IMR-90 (cell line): ENCODE data around the gene IZUMO4. TPM values are rescaled to one million over a fixed set of nuclear protein-coding genes. Genes with fewer than 3 reads are reported as not detected.

Source experiments
- ATAC-seq: fragments of 200-7000 bp; cut with Tn5 transposase; 2 replicates; pipeline ENCODE4 v1.9.1; 2020; ENCODE audit warnings: low read depth, mild to moderate bottlenecking, moderate library complexity
- BruUV-seq: library from RNA; stranded (reverse); fragments of 400-500 nt; replicated peaks from 2 replicates; lab custom pipeline; 2021; lab: Mats Ljungman, UMichigan
- CTCF ChIA-PET: fragments of 300-600 bp; formaldehyde crosslinking; extraction: SDS; loops from one replicate; lab custom pipeline; 2021; ENCODE audit warnings: antibody characterized with exemption; lab: Yijun Ruan, JAX
- POLR2A ChIA-PET: fragments of 300-600 bp; sonication (Branson Sonifier 250); formaldehyde crosslinking; loops from one replicate; lab custom pipeline; 2022; ENCODE audit warnings: antibody characterized with exemption; ENCODE audit not compliant: unreplicated experiment; lab: Charles Lee
- DNase-seq: peaks from one replicate; pipeline ENCODE4 v3.0.0; 2013
- H2AFZ ChIP-seq: replicated peaks from 2 replicates; pipeline ENCODE3; 2013; ENCODE audit warnings: low read length, mild to moderate bottlenecking; ENCODE audit not compliant: poor library complexity
- H2AK5ac ChIP-seq: 2 replicates; pipeline ENCODE4 v1.6.1; 2013; ENCODE audit warnings: low read depth, low read length, inconsistent platforms
- H2AK9ac ChIP-seq: replicated peaks from 2 replicates; pipeline ENCODE3; 2013; ENCODE audit warnings: mild to moderate bottlenecking, low read depth, low read length, moderate library complexity; ENCODE audit not compliant: poor library complexity
- H2BK120ac ChIP-seq: 2 replicates; pipeline ENCODE4 v1.6.1; 2013; ENCODE audit warnings: low read depth, low read length, inconsistent platforms
- H2BK15ac ChIP-seq: 3 replicates; pipeline ENCODE4 v1.6.1; 2013; ENCODE audit warnings: low read depth, low read length, inconsistent platforms
- H2BK20ac ChIP-seq: 2 replicates; pipeline ENCODE4 v1.6.1; 2013; ENCODE audit warnings: low read depth, mild to moderate bottlenecking, inconsistent platforms, low read length, moderate library complexity
- H2BK5ac ChIP-seq: 2 replicates; pipeline ENCODE4 v1.6.1; 2013; ENCODE audit warnings: mild to moderate bottlenecking, low read depth, low read length, inconsistent platforms; ENCODE audit not compliant: poor library complexity, severe bottlenecking
- H3K14ac ChIP-seq: replicated peaks from 2 replicates; pipeline ENCODE4 v1.6.1; 2013; ENCODE audit warnings: low read depth, low read length, inconsistent platforms
- H3K18ac ChIP-seq: 2 replicates; pipeline ENCODE4 v1.6.1; 2013; ENCODE audit warnings: low read depth, low read length, control low read depth
- H3K23ac ChIP-seq: 2 replicates; pipeline ENCODE4 v1.6.1; 2013; ENCODE audit warnings: low read depth, low read length, inconsistent platforms
- H3K27ac ChIP-seq: 2 replicates; pipeline ENCODE4 v1.5.1; 2013; ENCODE audit warnings: mild to moderate bottlenecking, control low read depth, low read length; ENCODE audit not compliant: insufficient read depth
- H3K27me3 ChIP-seq: 2 replicates; pipeline ENCODE4 v1.6.1; 2013; ENCODE audit warnings: low read length; ENCODE audit not compliant: control insufficient read depth, insufficient read depth
- H3K36me3 ChIP-seq: 2 replicates; pipeline ENCODE4 v1.6.1; 2013; ENCODE audit warnings: low read length, mixed read lengths; ENCODE audit not compliant: control insufficient read depth, insufficient read depth
- H3K4ac ChIP-seq: 2 replicates; pipeline ENCODE4 v1.6.1; 2013; ENCODE audit warnings: low read depth, low read length, inconsistent platforms
- H3K4me1 ChIP-seq: 2 replicates; pipeline ENCODE4 v1.6.1; 2013; ENCODE audit warnings: low read length, mixed read lengths; ENCODE audit not compliant: control insufficient read depth, insufficient read depth
- H3K4me2 ChIP-seq: 2 replicates; pipeline ENCODE4 v1.6.1; 2013; ENCODE audit warnings: low read depth, mild to moderate bottlenecking, control low read depth, low read length, moderate library complexity
- H3K4me3 ChIP-seq: 2 replicates; pipeline ENCODE4 v1.5.1; 2013; ENCODE audit warnings: low read depth, mild to moderate bottlenecking, control low read depth, low read length, moderate library complexity; ENCODE audit not compliant: insufficient read depth
- H3K56ac ChIP-seq: 2 replicates; pipeline ENCODE4 v1.6.1; 2013; ENCODE audit warnings: low read length, inconsistent platforms; ENCODE audit not compliant: insufficient read depth; ENCODE audit errors: extremely low read depth
- H3K79me1 ChIP-seq, 2 experiments: 2 replicates each; pipeline ENCODE4 v1.6.1; 2013; ENCODE audit warnings: low read length in 2 of 2, inconsistent platforms in 1 of 2, low read depth in 1 of 2
- H3K9ac ChIP-seq: 2 replicates; pipeline ENCODE4 v1.6.1; 2013; ENCODE audit warnings: low read depth, low read length, control low read depth
- H3K9me1 ChIP-seq: 2 replicates; pipeline ENCODE4 v1.6.1; 2013; ENCODE audit warnings: low read length, inconsistent platforms; ENCODE audit not compliant: insufficient read depth
- H3K9me3 ChIP-seq: 2 replicates; pipeline ENCODE4 v1.6.1; 2013; ENCODE audit warnings: low read length; ENCODE audit not compliant: control insufficient read depth, insufficient read depth
- H4K20me1 ChIP-seq: 2 replicates; pipeline ENCODE4 v1.6.1; 2013; ENCODE audit warnings: low read length, inconsistent platforms; ENCODE audit not compliant: insufficient read depth
- H4K5ac ChIP-seq: 2 replicates; pipeline ENCODE4 v1.6.1; 2013; ENCODE audit warnings: mild to moderate bottlenecking, low read depth, low read length, control low read depth
- H4K8ac ChIP-seq, 2 experiments: 2 replicates each; pipeline ENCODE4 v1.6.1; 2013; ENCODE audit warnings: low read depth in 2 of 2, low read length in 2 of 2, control low read depth in 1 of 2, inconsistent platforms in 1 of 2
- H4K91ac ChIP-seq: 2 replicates; pipeline ENCODE4 v1.6.1; 2013; ENCODE audit warnings: low read depth, low read length, inconsistent platforms; ENCODE audit not compliant: insufficient read depth
- CEBPB ChIP-seq: IDR thresholded peaks from 2 replicates; pipeline ENCODE4 v1.6.1; 2012; ENCODE audit warnings: low read depth, low read length, improper control_type of control experiment
- POLR2A ChIP-seq: IDR thresholded peaks from 2 replicates; pipeline ENCODE4 v1.6.1; 2012; ENCODE audit warnings: mild to moderate bottlenecking, low read depth, low read length
- RCOR1 ChIP-seq: IDR thresholded peaks from 2 replicates; pipeline ENCODE4 v1.6.1; 2012; ENCODE audit warnings: mild to moderate bottlenecking, low read length, improper control_type of control experiment; ENCODE audit not compliant: insufficient replicate concordance
- SMC3 ChIP-seq: fragments of 150-350 bp; IDR thresholded peaks from 2 replicates; pipeline ENCODE4 v1.6.1; 2016; ENCODE audit warnings: low read depth, mild to moderate bottlenecking, antibody characterized with exemption, low read length, moderate library complexity
- USF2 ChIP-seq: fragments of 150-350 bp; IDR thresholded peaks from 2 replicates; pipeline ENCODE4 v1.6.1; 2017; ENCODE audit warnings: mild to moderate bottlenecking, antibody characterized with exemption, low read length, low read depth
- WGBS, 2 experiments: methylation state at CpG; one replicate each; pipeline versions ENCODE4 v1.1.5 to v1.1.7; 2013; ENCODE audit warnings: missing lambda C conversion rate in 2 of 2; ENCODE audit not compliant: insufficient read length in 1 of 2; ENCODE audit errors: extremely low coverage in 2 of 2; 5-methylcytosine and 5-hydroxymethylcytosine counted together
- dilution Hi-C: fragments of 300-500 bp; cut with HindIII; formaldehyde crosslinking; loops from one replicate; pipeline ENCODE4 v1.14.3; 2018; ENCODE audit warnings: low sequenced_read_pairs; ENCODE audit not compliant: unreplicated experiment
- in situ Hi-C: fragments of 300-500 bp; cut with MboI; formaldehyde crosslinking; loops from 3 replicates; pipeline ENCODE4 v1.14.3; 2019; ENCODE audit warnings: low sequenced_read_pairs, inconsistent platforms, mixed read lengths
- intact Hi-C: fragments of 100-400 bp; cut with micrococcal nuclease; formaldehyde crosslinking; loops from 2 replicates; pipeline ENCODE4 v1.10.0; 2022
- polyA plus RNA-seq, 3 experiments: library from polyadenylated mRNA; depleted of rRNA; stranded (reverse); fragments of >200 nt; gene quantifications; 2 replicates each; pipeline ENCODE4 v1.2.3, GENCODE V29; 2012; ENCODE audit warnings: low replicate concordance in 1 of 3
- total RNA-seq: library from RNA; depleted of rRNA; stranded (reverse); fragments of >200 nt; gene quantifications from 2 replicates; pipeline ENCODE4 v1.2.3, GENCODE V29; 2012

IZUMO4 gene
- total and polyA plus RNA-seq, 2 of the 4 experiments (the other 2 are of a cell fraction): 0.72 to 2.8 TPM

GRCh38 chr19:2047449-2048103 is 49.1 kb upstream of the IZUMO4 start:
- POLR2A ChIA-PET: no interaction called here
- DNase-seq: no peak

More at GRCh38 chr19:2047449-2048103, 49.1 kb upstream of the IZUMO4 start:
- Histone ChIP-seq H2BK20ac (no peak overlapping the region), H3K9me1 (peaks cover 4% of the 10 kb centered on the region), H3K4me3 (no peak overlapping the region), H4K20me1 (peaks cover 58% of the 10 kb centered on the region), H2BK15ac (no peak overlapping the region), H4K91ac (no peak overlapping the region), H3K79me1 (peaks cover 10 to 72% of the 10 kb centered on the region in 2 experiments; a peak in 3 of 4 replicates), H3K56ac (no peak overlapping the region), H3K4me2 (no peak overlapping the region), H3K23ac (no peak overlapping the region), H4K8ac (no peak overlapping the region), H2AFZ (no peak overlapping the region), H4K5ac (no peak overlapping the region), H3K9ac (no peak overlapping the region), H2AK9ac (no peak overlapping the region), H3K18ac (no peak overlapping the region), H3K9me3 (no peaks in the 10 kb centered on the region), H3K27ac (no peak overlapping the region), H3K4ac (no peak overlapping the region), H2BK120ac (no peak overlapping the region), H2AK5ac (no peak overlapping the region), H3K14ac (no peak overlapping the region), H3K27me3 (no peaks in the 10 kb centered on the region), H3K4me1 (peaks cover 29% of the 10 kb centered on the region), H2BK5ac (no peak overlapping the region), H3K36me3 (peaks cover 29% of the 10 kb centered on the region)
- dilution Hi-C loops (no loop called here), in situ Hi-C loops (no loop called here), intact Hi-C loops (no loop called here)
- TF ChIP-seq SMC3 (no peak), USF2 (no peak), RCOR1 (no peak), CEBPB (no peak), POLR2A (no peak)
- ATAC-seq: no peak
- WGBS, 2 experiments: 75% methylated on average over 10 of the region's 22 CpGs; no CpG with 5 or more reads in 1 of the 2 experiments
- CTCF ChIA-PET: no interaction called here
- no TSS peak for BruUV-seq
